Subcutaneous adipose tissue (tissue), 4 donors: Measurements from ENCODE around the gene ALS2CL. TPM values are rescaled to one million over a fixed set of nuclear protein-coding genes. Genes with fewer than 3 reads are reported as not detected.

Experiments used
- CTCF ChIP-seq: fragments of 450-650 bp; IDR thresholded peaks from one replicate; pipeline ENCODE4 v1.5.1; 2016; ENCODE audit warnings: low read depth, mild to moderate bottlenecking, control low read depth, antibody characterized with exemption, moderate library complexity
- total RNA-seq, 4 donors: library from RNA; depleted of rRNA; stranded (reverse); fragments of >200 nt; gene quantifications; one replicate each; pipeline ENCODE4 v1.1.0, GENCODE V29; 2016

ALS2CL gene
- total RNA-seq, 4 donors from 2014 or later, result 4.4 to 30.3 (median 7.8) TPM

DNA sequence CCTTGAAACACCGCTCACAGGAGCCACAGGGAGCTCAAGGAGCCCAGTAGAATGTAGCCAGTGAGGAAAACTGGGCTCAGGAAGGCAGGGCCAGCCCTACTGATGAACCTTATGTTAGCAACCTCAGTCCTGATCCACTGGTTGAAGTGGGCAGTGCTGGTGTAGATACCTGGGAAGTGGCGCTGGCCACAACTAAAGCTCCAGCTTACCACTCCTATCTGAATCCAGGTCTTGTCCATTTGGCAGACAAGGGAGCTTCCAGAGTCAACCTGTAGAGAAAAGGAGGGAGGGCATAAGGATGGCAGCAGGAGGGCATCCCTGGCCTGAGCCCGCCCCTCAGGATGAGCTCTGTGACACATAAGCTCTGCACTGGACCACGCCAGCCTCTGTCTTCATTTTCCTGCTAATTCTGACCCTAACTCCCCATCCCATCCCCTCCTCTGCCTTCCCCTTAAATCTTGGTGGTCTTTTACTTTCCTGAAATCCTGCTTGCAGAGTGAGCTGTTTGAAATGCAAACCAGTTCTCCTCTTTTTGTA is 26.3 kb upstream of the ALS2CL start:
- TF ChIP-seq CTCF, result no peak

DNA sequence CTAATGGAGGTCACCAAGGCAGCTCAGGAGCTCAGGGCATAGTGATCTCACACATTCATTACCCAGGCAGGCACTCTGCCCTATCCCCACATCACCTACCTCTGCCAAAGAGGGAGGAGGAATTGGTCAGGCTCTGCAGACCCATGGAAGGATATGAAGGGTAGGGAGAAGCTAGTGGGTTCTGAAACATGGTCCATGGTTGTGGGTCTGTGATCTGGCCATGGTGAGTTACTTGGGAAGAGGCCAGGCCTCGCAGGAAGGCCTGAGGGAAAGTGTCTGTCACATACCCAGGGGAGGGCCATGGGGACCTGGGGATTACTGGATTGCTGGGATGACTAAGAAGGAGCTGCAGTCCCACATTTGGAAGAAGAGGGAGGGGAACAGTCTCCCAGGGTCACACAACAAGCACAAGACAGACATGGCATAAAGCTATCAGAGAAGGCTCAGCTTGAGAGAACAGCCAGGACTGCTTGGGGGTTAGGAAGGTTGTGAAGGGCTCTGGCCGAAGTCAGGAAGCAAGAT is 25.6 kb upstream of the ALS2CL start:
- TF ChIP-seq CTCF, result no peak

GRCh38 chr3:46717447-46718231 is 24.2 kb upstream of the ALS2CL start, which contains the start of gene PRSS50:
TSS of gene PRSS50 (minus strand) at chr3:46717869. CDS start at chr3:46717824, 45 bp downstream.
- TF ChIP-seq CTCF, result no peak

DNA sequence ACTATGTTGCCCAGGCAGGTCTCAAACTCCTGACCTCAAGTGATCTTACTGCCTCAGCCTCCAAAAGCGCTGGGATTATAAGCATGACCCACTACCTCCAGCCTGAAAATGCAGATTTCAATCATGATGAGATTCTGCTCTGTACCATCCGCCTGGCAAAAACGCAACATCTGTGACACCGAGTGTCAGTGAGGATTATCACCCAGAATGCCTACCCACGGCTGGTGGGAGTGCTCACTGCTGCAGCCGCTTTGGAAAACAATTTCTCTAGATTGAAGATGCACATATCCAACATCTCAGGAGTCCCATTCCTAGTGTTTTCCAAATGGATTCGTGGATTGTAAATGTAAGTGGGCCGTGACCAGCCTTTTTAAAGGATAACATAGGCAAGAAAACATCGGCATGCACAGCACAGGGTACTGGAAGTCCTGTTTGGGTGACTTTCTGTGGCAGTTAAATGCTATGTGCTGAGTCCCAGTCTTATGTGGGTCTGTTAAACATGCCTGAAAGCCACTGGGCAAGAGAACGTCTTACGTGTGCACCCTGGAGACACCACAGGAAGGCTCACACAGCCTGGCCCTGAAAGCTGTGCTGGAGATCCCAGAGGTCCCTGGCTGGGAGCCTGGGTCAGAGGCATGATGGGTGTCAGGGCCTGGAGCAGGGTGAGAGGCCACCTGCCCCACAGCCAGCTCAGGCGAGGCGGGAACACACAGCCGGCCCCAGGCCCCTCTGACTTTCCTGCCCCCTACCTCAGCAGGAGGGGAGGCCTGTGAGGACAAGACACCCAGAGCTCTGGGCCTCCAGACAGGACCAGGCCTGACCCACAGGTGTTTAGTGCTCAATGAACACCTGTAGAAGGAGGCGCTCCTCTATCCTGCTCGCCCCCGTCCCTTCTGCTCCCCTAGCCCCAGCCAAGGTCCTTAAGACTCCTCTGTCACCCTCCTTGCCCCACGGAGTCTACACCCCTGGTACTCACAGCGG is 23.3 kb upstream of the ALS2CL start:
- TF ChIP-seq CTCF, result no peak

- TF ChIP-seq CTCF, result no peak
Measured at GRCh38 chr3:46715507-46716175, 22.2 kb upstream of the ALS2CL start.

DNA sequence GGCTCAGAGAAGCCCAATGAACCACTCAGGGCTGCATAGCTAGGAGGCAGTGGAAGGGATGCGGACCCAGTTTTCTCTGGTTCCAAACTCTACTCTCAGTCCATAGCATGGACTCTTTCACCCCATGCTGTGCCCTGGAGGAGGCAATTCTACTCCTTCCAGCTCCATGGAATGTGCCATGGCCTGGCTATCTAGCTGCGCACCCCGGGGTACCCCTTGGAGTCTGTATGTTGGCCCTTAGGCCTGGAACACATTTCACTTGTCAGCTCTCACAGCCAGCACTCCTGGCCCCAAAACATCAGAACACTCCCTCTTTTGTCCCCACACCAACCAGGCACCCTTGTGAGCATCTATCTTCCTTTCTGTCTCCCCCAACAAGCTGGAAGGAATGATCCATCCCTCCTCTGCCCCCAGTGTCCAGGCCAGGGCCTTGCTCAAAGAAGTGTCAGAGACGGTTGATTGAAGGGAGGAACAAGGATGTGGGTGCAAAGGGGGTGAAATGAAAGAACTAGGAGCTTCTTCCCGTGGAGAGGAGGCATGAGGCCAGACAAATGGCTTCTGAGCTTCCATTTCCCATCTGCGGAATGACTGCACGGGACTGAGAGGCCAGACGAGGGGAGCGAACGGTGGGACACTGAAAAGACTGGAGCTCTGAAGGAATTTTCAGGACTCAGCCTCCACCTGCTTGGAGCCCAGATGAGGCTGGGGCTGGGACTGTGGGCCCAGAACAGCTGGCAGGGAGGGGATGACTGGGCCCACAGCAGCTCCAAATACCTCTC is 21.4 kb upstream of the ALS2CL start:
- no peak for TF ChIP-seq CTCF
